PFSK-1 (cell line): Measurements from ENCODE around the gene KCTD12.

Experiments
- FOXP2 ChIP-seq: optimal IDR thresholded peaks from 2 replicates; pipeline ENCODE3; 2011; ENCODE audit warnings: borderline replicate concordance, control low read depth, inconsistent platforms; ENCODE audit not compliant: insufficient read depth; ENCODE audit errors: extremely low read length, extremely low read depth
- POLR2AphosphoS5 ChIP-seq: IDR thresholded peaks from 2 replicates; pipeline ENCODE4 v1.6.1; 2012; ENCODE audit warnings: low read depth, mild to moderate bottlenecking, control low read depth, low read length, moderate library complexity
- REST ChIP-seq, 2 experiments: IDR thresholded peaks; 2 replicates each; pipeline versions ENCODE4 v1.6.1 to v1.8.0; 2011 to 2012; ENCODE audit warnings: low read depth in 2 of 2, low read length in 2 of 2, control low read depth in 1 of 2, inconsistent platforms in 1 of 2, mild to moderate bottlenecking in 1 of 2, moderate library complexity in 1 of 2; ENCODE audit not compliant: insufficient read depth in 1 of 2
- SIN3A ChIP-seq: IDR thresholded peaks from 2 replicates; pipeline ENCODE4 v1.6.1; 2012; ENCODE audit warnings: mild to moderate bottlenecking, low read length, moderate library complexity, borderline replicate concordance; ENCODE audit not compliant: insufficient read depth
- TAF1 ChIP-seq: IDR thresholded peaks from 2 replicates; pipeline ENCODE4 v1.6.1; 2012; ENCODE audit warnings: low read length, control low read depth, borderline replicate concordance; ENCODE audit not compliant: insufficient read depth

- no peak for TF ChIP-seq POLR2AphosphoS5
- no peak for TF ChIP-seq REST (IDR thresholded peaks at IDR 0.05; ENCODE audit: insufficient read depth in 1 of 2, low read depth in 2 of 2, low read length in 2 of 2)
- TF ChIP-seq TAF1 = no peak
- no peak for TF ChIP-seq SIN3A
- TF ChIP-seq FOXP2 = no peak
These were observed 8.2 kb downstream of the KCTD12 start for GRCh38 chr13:76878043-76878442.
